HG03558 (cell line): ENCODE measurements around the gene ZFYVE28.
"Not testable (repeated sequence)": the region's sequence is repeated elsewhere in the genome, so short reads cannot be mapped to it uniquely, and the experiment has no call there.

Experiments
- ATAC-seq: cut with Tn5 transposase; IDR thresholded peaks from one replicate; pipeline ENCODE4 v1.9.1; 2021; ENCODE audit warnings: moderate number of reproducible peaks; ENCODE audit not compliant: unreplicated experiment; ENCODE audit errors: extremely low read depth

Gene ZFYVE28

DNA sequence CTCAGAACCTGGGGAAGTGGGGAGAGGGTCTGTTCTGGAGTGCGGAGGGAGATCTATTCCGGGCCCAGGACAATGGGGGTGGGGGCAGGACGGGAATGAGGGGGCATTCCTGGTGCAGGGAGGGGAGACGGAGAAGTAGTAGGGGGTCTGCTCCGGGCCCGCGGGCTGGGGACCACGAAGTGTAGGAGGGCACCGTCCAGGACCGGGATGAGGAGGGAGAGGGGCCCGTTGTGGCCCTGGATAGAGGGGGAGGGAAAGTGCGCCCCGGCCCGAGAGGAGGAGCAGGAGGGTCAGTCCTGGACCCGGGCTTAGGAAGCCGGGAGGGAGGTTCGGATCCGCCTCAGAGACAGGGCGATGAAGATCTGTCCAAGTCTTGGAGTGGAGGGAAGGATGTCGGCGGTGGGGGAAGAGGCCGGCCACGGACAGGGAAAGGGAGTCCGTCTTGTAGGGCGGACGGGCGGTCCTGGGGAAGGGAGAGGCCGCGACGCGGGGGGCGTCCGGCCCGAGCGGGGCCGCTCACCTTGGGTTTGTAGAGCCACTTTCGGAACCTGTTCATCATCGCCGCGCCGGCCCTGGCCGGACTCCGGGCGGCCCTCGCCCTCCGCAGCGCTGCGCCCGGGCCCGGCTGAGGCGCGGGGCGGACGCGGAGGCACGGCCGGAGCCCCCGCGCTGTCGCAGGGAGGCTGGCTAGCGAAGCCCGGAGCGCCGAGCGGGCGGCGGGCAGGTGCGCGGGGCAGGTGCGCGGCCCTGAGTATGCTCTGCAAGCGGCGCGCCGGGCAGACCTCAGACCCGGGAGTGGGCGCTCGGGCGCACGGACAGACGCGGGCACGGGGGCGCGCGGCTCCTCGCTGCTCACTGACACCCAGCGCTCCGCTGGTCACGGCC, at the start of gene ZFYVE28:
TSS of gene ZFYVE28 (minus strand) at position 881 of the 885 bp plus-strand sequence. CDS start at position 559, 322 bp downstream.
- ATAC-seq: no peak

GRCh38 chr4:2465544-2465943, 47.1 kb upstream of the ZFYVE28 start:
- ATAC-seq: not testable (repeated sequence)

DNA sequence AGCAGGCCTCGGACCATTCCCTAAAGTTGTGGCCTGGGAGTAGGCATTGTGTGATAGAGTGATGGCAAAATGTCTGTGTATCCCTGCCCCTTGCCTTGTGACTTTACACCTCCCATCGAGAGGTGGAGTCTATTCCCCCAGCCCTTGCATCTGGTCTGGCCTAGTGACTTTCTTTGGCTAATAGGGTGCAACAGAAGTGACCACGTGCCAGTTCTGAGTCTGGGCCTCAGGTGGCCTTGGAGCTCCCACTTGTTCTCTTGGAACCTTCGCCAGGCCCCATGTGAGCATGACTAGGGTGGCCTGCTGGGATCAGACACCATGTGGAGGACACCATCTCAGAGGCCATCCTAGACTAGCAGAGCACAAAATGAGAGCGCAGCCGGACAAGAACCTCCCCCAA, 46.6 kb upstream of the ZFYVE28 start:
- ATAC-seq: no peak

- ATAC-seq: no peak
These were observed 44.7 kb upstream of the ZFYVE28 start for GRCh38 chr4:2462992-2463762.

DNA sequence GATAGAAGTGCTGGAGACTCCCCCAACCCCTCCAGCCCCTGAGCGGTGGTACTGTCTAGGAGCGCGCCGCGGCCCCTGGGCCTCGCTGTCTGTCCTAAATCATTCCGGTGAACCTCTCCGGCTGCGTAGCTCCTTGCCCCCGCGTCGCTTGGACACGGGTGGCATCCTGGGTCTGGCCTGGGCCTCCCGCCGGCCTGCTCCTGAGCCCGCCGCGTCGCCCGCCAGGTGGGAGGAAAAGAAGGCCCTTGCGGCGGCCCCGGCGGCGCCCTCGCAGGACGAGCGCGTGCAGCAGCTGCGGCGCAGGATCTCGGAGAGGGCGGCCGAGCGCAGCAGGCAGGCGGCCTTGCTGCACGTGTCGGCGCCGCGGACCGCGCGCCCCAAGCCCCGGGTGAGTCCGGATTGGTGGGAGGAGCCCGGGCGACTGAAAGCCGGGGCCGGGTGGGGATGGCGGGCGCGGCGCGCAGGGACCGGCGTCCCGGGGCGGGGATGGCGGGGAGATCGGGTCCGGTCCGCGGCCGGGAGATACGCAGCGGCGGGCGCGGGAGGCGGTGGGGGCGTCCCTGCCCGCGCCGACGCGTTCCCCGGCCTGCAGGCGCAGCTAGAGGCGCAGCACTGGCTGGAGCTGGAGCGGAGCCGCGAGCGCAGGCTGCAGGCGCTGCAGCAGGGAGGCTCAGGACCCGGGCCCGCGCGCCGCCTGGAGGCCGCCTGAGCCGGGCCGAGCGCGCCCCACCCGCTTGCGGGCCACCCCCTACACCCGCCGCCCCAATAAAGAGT, 44.0 kb upstream of the ZFYVE28 start:
- no peak for ATAC-seq

- ATAC-seq: no peak
These were observed 43.0 kb upstream of the ZFYVE28 start for GRCh38 chr4:2461246-2461960.

- ATAC-seq: no peak
These were observed 41.3 kb upstream of the ZFYVE28 start for GRCh38 chr4:2459589-2460349.

GRCh38 chr4:2458546-2459491, 40.4 kb upstream of the ZFYVE28 start:
- no peak for ATAC-seq

- no peak for ATAC-seq
These were observed 39.2 kb upstream of the ZFYVE28 start for GRCh38 chr4:2457481-2458295.

DNA sequence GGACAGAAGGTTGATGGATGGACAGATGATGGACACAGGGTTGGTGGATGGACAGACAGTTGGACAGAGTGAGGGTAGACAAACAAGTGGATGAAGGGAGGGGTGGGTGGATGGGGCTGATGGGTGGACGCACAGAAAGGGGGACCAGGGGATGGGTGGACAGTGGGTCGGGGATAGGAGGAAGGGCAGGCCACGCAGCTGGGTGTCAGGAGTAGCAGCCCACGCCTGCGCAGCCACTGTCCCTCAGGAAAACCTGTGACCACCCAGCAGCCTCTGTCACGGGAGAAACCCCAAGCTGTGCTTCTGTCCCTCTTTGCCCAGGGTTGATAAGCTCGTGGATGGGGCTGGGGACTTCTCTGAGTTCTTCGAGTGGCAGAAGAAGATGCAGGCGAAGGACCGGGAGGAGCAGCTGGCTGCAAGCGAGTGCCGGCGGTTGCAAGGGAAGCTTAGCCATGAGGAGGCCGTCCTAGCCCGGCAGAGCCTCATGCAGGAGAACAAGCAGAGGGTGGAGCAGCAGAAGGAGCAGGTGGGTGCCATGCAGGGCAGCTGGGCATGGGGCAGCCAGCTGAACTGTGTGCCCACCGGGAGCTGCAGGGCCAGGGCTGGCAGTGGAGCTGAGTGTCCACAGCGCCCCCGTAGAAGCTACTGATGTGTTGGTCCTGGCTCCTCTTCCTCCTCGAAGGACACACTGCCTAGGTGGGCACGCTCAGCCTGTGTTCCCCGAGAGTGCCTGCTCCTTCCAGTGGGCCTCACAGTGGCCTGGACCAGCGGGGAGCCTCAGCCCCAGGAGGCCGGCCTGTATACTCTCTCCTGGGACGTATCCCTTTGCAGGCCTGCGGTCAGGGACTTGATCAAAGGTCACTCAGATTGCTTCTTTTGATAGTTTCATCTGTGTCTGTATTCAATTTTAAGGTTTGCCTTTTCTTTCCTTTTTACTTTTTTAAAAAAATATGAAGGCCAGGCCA, 33.7 kb upstream of the ZFYVE28 start:
- no peak for ATAC-seq

- no peak for ATAC-seq
These were observed 32.6 kb upstream of the ZFYVE28 start for GRCh38 chr4:2451036-2451520.

DNA sequence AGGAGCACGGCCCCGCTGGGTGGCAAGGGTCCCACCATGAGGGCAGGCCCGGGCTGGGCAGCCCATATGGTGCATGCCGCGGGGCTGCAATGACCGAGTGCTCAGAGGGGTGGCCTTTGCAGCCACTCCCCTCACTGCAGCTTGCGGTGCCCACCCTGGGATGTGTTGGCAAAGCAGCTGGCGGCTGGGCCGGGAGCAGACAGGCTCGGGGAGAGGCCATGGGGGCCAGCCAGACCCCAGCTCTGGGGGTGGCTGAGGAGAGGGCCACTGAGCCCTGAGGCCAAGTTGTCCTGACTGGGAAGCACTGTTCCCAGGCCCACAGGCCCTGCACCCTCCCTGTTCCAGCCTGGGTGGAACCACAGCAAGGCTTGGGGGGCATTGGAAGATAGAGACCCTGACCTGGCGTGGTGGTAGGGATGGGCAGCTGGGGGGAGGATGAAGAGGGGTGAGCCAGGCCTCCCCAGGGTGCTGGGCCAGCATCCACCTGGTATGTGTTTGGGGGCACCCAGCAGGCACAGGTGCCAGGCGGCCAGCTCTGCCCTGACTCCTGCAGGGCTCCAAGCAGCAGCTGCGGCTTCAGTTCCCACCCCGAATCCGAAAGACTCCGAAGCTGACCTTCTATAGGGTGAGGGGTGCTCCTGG, 32.1 kb upstream of the ZFYVE28 start:
- ATAC-seq: no peak

GRCh38 chr4:2449511-2450392, 31.3 kb upstream of the ZFYVE28 start:
- ATAC-seq: no peak

DNA sequence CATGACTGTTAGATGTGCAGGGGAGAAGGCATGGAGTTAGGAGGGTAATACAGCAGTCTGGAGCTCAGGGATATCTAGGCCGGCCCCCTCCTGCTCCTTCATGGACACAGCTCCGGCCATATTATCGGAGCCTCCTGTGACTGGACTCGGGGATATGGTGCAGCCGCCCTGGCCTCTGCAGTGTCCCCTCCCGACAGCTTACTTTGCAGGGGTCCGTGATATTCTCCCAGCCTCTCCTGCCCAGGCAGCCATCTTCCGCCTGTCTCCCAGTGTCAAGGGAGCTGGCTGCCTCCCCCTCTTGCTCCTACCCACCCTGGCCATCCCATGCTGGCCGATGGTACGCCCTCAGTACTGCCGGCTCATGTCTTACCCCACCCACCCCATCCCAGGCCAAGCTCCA, 30.6 kb upstream of the ZFYVE28 start:
- ATAC-seq: no peak

DNA sequence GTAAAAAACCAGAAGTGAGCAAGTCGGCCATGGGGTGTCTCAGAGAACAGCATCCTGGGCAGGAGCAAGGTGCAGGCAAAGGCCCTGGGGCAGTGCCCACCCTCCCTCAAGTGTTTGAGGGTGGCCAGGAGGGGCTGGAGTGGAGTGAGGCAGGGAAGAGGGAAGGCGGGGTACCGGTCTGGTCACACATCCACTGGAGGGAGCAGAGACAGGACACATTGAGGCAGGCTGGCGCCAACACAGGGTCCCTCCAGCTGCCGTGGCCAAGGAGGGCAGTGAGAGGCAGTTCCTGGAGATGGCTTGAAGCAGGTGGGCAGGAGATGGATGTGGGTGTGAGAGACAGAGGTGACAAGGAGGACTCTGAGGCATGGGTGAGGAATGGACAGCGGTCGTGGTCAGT, 30.1 kb upstream of the ZFYVE28 start:
- ATAC-seq: no peak
